Transverse colon (tissue), 4 donors: ENCODE results near the gene SRPK2.

Experiments used
- CTCF ChIP-seq, 5 experiments: fragments of 200-600 bp in 3 of 5; fragments of 450-650 bp in 2 of 5; sonication (generic) in 3 of 5; IDR thresholded peaks; 1 replicate in 2 of 5; 2 replicates in 3 of 5; pipeline ENCODE4 v1.5.1; 2016 to 2017; ENCODE audit warnings: antibody characterized with exemption in 5 of 5, inconsistent platforms in 3 of 5, mild to moderate bottlenecking in 2 of 5, moderate library complexity in 1 of 5
- EP300 ChIP-seq: sonication (generic); formaldehyde crosslinking; IDR thresholded peaks from one replicate; pipeline ENCODE4 v1.6.1; 2017; ENCODE audit warnings: antibody characterized with exemption, low read depth
- POLR2A ChIP-seq: fragments of 450-650 bp; IDR thresholded peaks from one replicate; pipeline ENCODE4 v1.6.1; 2016; ENCODE audit warnings: antibody characterized with exemption, mild to moderate bottlenecking, moderate library complexity
- POLR2AphosphoS5 ChIP-seq, 3 donors: sonication (generic); formaldehyde crosslinking; IDR thresholded peaks; one replicate each; pipeline ENCODE4 v1.6.1; 2016; ENCODE audit warnings: antibody characterized with exemption in 3 of 3

GRCh38 chr7:105209433-105209832, 179.3 kb downstream of the SRPK2 start:
- no peak for TF ChIP-seq CTCF (IDR thresholded peaks at IDR 0.05)
- no peak for TF ChIP-seq POLR2A
- no peak for TF ChIP-seq POLR2AphosphoS5 (IDR thresholded peaks at IDR 0.05)
- no peak for TF ChIP-seq EP300
